HepG2 (cell line): Measurements from ENCODE around the gene TCF25. TPM values are rescaled to one million over a fixed set of nuclear protein-coding genes. Genes with fewer than 3 reads are reported as not detected.

ENCODE experiments used
- ARNT2 ChIP-seq: sonication (generic); formaldehyde crosslinking; IDR thresholded peaks from 2 replicates; pipeline ENCODE4 v1.8.0; 2022; ENCODE audit warnings: mild to moderate bottlenecking, low read depth, missing genetic modification reagents, moderate library complexity
- CCDC6 ChIP-seq: sonication (generic); formaldehyde crosslinking; IDR thresholded peaks from 2 replicates; pipeline ENCODE4 v1.8.1; 2022; ENCODE audit warnings: mild to moderate bottlenecking, missing genetic modification reagents, moderate library complexity
- DBP ChIP-seq: sonication (generic); formaldehyde crosslinking; IDR thresholded peaks from 2 replicates; pipeline ENCODE4 v1.4.0; 2020; ENCODE audit warnings: missing genetic modification reagents; ENCODE audit errors: not compliant biosample characterization
- E2F1 ChIP-seq: sonication (generic); formaldehyde crosslinking; IDR thresholded peaks from 2 replicates; pipeline ENCODE4 v1.5.0; 2020; ENCODE audit warnings: missing genetic modification reagents
- ETS1 ChIP-seq: sonication (generic); formaldehyde crosslinking; IDR thresholded peaks from 2 replicates; pipeline ENCODE4 v1.4.0; 2020; ENCODE audit warnings: missing genetic modification reagents
- HCFC1 ChIP-seq: fragments of 150-350 bp; IDR thresholded peaks from 2 replicates; pipeline ENCODE4 v1.6.1; 2014; ENCODE audit warnings: low read depth, low read length
- HOXD1 ChIP-seq: sonication (generic); formaldehyde crosslinking; IDR thresholded peaks from 2 replicates; pipeline ENCODE4 v1.5.0; 2020; ENCODE audit warnings: missing genetic modification reagents
- KDM4B ChIP-seq: sonication (generic); formaldehyde crosslinking; IDR thresholded peaks from 2 replicates; pipeline ENCODE4 v1.4.0; 2020; ENCODE audit warnings: missing genetic modification reagents
- MYPOP ChIP-seq: sonication (generic); formaldehyde crosslinking; IDR thresholded peaks from 2 replicates; pipeline ENCODE4 v1.8.1; 2023; ENCODE audit warnings: mild to moderate bottlenecking, moderate library complexity, missing genetic modification reagents
- NCOA2 ChIP-seq: sonication (generic); formaldehyde crosslinking; IDR thresholded peaks from 2 replicates; pipeline ENCODE4 v1.8.0; 2022; ENCODE audit warnings: inconsistent platforms
- NCOA5 ChIP-seq: sonication (generic); formaldehyde crosslinking; IDR thresholded peaks from 2 replicates; pipeline ENCODE4 v1.4.0; 2020; ENCODE audit warnings: missing genetic modification reagents
- NKX3-1 ChIP-seq: sonication (generic); formaldehyde crosslinking; IDR thresholded peaks from 2 replicates; pipeline ENCODE4 v1.5.0; 2020; ENCODE audit warnings: missing genetic modification reagents
- REXO4 ChIP-seq: sonication (generic); formaldehyde crosslinking; IDR thresholded peaks from 2 replicates; pipeline ENCODE4 v1.8.0; 2022; ENCODE audit warnings: missing genetic modification reagents, mild to moderate bottlenecking, borderline replicate concordance
- ZBTB7B ChIP-seq: sonication (generic); formaldehyde crosslinking; IDR thresholded peaks from 2 replicates; pipeline ENCODE4 v1.4.0; 2020; ENCODE audit warnings: missing genetic modification reagents
- ZNF230 ChIP-seq: sonication (generic); formaldehyde crosslinking; IDR thresholded peaks from 2 replicates; pipeline ENCODE4 v1.4.0; 2020; ENCODE audit warnings: mild to moderate bottlenecking, missing genetic modification reagents
- ZNF382 ChIP-seq: sonication (generic); formaldehyde crosslinking; IDR thresholded peaks from 2 replicates; pipeline ENCODE4 v1.5.0; 2020; ENCODE audit warnings: missing genetic modification reagents, mild to moderate bottlenecking, borderline replicate concordance
- ZNF460 ChIP-seq: sonication (generic); formaldehyde crosslinking; IDR thresholded peaks from 2 replicates; pipeline ENCODE4 v1.5.1; 2020; ENCODE audit warnings: missing genetic modification reagents, mild to moderate bottlenecking, borderline replicate concordance
- ZNF513 ChIP-seq: sonication (generic); formaldehyde crosslinking; conservative IDR thresholded peaks from 2 replicates; pipeline ENCODE4 v1.5.0; 2020; ENCODE audit warnings: missing genetic modification reagents
- ZNF574 ChIP-seq: sonication (generic); formaldehyde crosslinking; IDR thresholded peaks from 2 replicates; pipeline ENCODE4 v1.4.0; 2020; ENCODE audit warnings: missing genetic modification reagents
- ZNF614 ChIP-seq: IDR thresholded peaks from 2 replicates; pipeline ENCODE4 v1.6.1; 2018; ENCODE audit warnings: missing biosample characterization, missing genetic modification reagents, inconsistent platforms, borderline replicate concordance
- ZNF660 ChIP-seq: sonication (generic); formaldehyde crosslinking; IDR thresholded peaks from 2 replicates; pipeline ENCODE4 v1.5.1; 2020; ENCODE audit warnings: mild to moderate bottlenecking, low read depth, missing genetic modification reagents, borderline replicate concordance
- polyA plus RNA-seq, 8 experiments: library from polyadenylated mRNA; depleted of rRNA in 3 of 8; stranded (reverse) in 7 of 8; unstranded in 1 of 8; fragments of >200 nt; fragmentation: Illumina TruSeq in 4 of 8; extraction: Trizol in 4 of 8; gene quantifications; 2 replicates each; pipeline versions ENCODE4 v1.2.1 to v1.2.3, GENCODE V29; 2011 to 2016; ENCODE audit warnings: low read depth in 4 of 8, missing spikeins in 1 of 8, mixed read lengths in 1 of 8; ENCODE audit not compliant: insufficient read depth in 1 of 8
- total RNA-seq, 5 experiments: library from RNA; depleted of rRNA; stranded (reverse); fragments of >200 nt; fragmentation: Illumina TruSeq; extraction: Trizol; gene quantifications; 2 replicates each; pipeline ENCODE4 v1.2.3, GENCODE V29; 2016; ENCODE audit warnings: low read depth in 1 of 5

Gene TCF25
- total and polyA plus RNA-seq, 2 of the 13 experiments (the other 11 are each of a cell fraction or from before 2014, with no cell fraction given) = 138 to 206 TPM

- 0 out of 2 replicates have a peak, but pooled peaks have one; percentile 38 for TF ChIP-seq E2F1 (CRISPR knock-in tag)
- no peak for TF ChIP-seq REXO4 (CRISPR knock-in tag)
- TF ChIP-seq NCOA2 (CRISPR knock-in tag) = no peak; the same call in 1 of the 2 replicates
- no peak for TF ChIP-seq ZNF614
- TF ChIP-seq ZNF660 (CRISPR knock-in tag) = no peak
- TF ChIP-seq ZNF230 (CRISPR knock-in tag) = no peak
- peak; percentile 63; the same call in 1 of the 2 replicates for TF ChIP-seq KDM4B (CRISPR knock-in tag)
- peak; percentile 78; the same call in 1 of the 2 replicates for TF ChIP-seq ETS1
- TF ChIP-seq NKX3-1 = no peak
- TF ChIP-seq NCOA5 = no peak
- no peak for TF ChIP-seq ZNF382
- peak; percentile 78; the same call in 1 of the 2 replicates for TF ChIP-seq HOXD1 (CRISPR knock-in tag)
- TF ChIP-seq ARNT2 (CRISPR knock-in tag) = peak; percentile 68
- no peak for TF ChIP-seq ZNF574
- TF ChIP-seq ZNF460 = no peak
- TF ChIP-seq DBP (CRISPR knock-in tag) = no peak
- no peak for TF ChIP-seq ZNF513 (CRISPR knock-in tag)
- peak; percentile 84; the same call in 1 of the 2 replicates for TF ChIP-seq MYPOP
- no peak for TF ChIP-seq HCFC1
- 0 out of 2 replicates have a peak, but pooled peaks have one; percentile 1 for TF ChIP-seq ZBTB7B (CRISPR knock-in tag)
- TF ChIP-seq CCDC6 (CRISPR knock-in tag) = no peak
Observed at GRCh38 chr16:89922477-89922883, 49.1 kb downstream of the TCF25 start (continued).
